ENCODE data around the gene RAB5B.

Gene RAB5B

DNA sequence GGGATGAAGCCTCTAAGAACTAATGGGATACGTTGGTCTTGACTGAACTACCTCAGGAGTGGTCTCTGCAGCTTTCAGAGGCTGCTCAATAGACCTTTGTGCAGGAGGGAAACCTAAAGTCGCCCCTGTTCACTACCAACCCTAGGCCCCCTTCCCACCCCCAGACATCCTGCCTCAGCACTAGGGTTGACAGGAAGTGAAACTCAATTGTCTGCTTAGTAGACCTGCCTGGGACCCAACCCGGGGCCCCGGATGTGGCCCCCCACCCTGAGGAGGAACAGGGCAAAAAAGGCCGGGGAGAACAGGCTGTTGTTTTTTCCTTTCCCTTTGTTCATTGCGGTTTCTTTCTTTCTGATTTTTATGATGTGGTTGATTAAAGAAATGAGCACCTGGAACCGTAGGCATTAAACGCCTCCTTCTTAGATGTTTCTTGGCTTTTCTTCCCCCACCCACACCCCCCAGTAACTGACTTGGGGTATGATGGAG is 44.5 kb upstream of the RAB5B start:
- Histone ChIP-seq H3K27me3 (no peaks in the 10 kb centered on the region; the same call in 1 of the 2 replicates), H3K36me3 (no peaks in the 10 kb centered on the region; the same call in 1 of the 2 replicates), H3K4me3 (ENCODE audit: low read depth, low read length) (no peak overlapping the region), H3K4me1 (peaks cover 7% of the 10 kb centered on the region), H3K9me3 (no peaks in the 10 kb centered on the region)
- TF ChIP-seq, protein P1, sequence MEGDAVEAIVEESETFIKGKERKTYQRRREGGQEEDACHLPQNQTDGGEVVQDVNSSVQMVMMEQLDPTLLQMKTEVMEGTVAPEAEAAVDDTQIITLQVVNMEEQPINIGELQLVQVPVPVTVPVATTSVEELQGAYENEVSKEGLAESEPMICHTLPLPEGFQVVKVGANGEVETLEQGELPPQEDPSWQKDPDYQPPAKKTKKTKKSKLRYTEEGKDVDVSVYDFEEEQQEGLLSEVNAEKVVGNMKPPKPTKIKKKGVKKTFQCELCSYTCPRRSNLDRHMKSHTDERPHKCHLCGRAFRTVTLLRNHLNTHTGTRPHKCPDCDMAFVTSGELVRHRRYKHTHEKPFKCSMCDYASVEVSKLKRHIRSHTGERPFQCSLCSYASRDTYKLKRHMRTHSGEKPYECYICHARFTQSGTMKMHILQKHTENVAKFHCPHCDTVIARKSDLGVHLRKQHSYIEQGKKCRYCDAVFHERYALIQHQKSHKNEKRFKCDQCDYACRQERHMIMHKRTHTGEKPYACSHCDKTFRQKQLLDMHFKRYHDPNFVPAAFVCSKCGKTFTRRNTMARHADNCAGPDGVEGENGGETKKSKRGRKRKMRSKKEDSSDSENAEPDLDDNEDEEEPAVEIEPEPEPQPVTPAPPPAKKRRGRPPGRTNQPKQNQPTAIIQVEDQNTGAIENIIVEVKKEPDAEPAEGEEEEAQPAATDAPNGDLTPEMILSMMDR (IDR thresholded peaks at IDR 0.05; ENCODE audit: low read depth, low read length): no peak
- DNase-seq: no peak

DNA sequence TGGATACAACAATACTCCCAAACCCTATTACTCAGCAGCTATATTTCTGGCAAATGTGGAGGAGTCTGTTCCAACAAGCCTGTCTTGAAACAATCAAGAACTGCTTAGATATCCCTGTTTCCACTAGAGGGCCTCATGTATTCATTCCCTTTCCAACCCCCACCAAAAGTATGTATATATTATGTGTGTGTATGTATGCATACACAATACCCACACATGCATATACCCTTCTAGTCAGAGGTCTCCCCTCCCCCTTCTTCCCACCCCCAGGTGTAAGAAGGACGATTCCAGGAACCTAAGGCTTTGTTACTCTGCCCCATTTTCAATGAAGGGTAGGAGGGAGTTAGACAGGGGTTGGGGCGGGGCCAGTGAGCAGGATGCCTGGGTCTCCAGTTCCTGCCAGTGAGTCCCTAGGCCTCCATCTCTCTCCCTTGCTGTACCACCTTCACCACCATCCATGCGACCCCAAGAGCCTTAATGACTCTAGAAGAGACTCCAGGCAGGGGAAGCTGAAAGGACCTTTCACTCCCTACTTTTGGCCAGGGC is 43.0 kb upstream of the RAB5B start, which contains the start of gene DGKA:
Gene DGKA (plus strand): TSS at position 392 of the 546 bp plus-strand sequence. CDS start 5,342 bp downstream, outside the sequence.
- peaks cover 7% of the 10 kb centered on the region for H3K4me1 ChIP-seq
- DNase-seq: no peak
- peak within 1 kb of the TSS; percentile 68 for H3K4me3 ChIP-seq (ENCODE audit: low read depth, low read length)
- no peaks in the 10 kb centered on the region for H3K36me3 ChIP-seq
- TF ChIP-seq, protein P1 (IDR thresholded peaks at IDR 0.05; ENCODE audit: low read depth, low read length): peak; percentile 76
- no peaks in the 10 kb centered on the region; the same call in 1 of the 2 replicates for H3K27me3 ChIP-seq
- no peaks in the 10 kb centered on the region for H3K9me3 ChIP-seq

DNA sequence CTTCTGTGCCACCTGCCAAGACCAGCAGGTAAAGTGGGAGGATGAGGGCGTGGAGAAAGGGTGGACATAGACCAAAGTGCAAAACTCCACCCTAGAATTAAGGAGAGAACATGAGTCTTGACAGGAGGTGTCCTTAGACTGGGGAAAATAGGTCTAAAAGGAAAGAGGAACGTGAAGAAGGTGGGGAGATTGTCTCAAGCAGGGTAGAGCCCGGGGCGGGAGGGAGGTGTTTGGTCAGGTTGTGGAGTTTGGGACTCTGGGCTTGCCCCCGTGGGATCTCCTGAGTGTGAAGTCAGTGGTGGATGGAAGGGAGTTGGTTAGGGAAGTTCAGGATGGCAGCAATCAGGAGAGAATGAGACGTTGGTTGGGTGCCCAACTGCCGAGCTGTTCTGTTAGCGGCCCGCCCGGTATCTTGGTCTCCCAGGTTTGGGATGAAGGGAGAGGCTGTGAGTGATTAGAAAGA is 42.5 kb upstream of the RAB5B start:
- no peak for DNase-seq
- Histone ChIP-seq H3K36me3 (no peaks in the 10 kb centered on the region), H3K4me3 (ENCODE audit: low read depth, low read length) (peak overlapping the region; percentile 68), H3K27me3 (no peaks in the 10 kb centered on the region; the same call in 1 of the 2 replicates), H3K4me1 (peaks cover 7% of the 10 kb centered on the region), H3K9me3 (no peaks in the 10 kb centered on the region)
- TF ChIP-seq, protein P1 (IDR thresholded peaks at IDR 0.05; ENCODE audit: low read depth, low read length): no peak

DNA sequence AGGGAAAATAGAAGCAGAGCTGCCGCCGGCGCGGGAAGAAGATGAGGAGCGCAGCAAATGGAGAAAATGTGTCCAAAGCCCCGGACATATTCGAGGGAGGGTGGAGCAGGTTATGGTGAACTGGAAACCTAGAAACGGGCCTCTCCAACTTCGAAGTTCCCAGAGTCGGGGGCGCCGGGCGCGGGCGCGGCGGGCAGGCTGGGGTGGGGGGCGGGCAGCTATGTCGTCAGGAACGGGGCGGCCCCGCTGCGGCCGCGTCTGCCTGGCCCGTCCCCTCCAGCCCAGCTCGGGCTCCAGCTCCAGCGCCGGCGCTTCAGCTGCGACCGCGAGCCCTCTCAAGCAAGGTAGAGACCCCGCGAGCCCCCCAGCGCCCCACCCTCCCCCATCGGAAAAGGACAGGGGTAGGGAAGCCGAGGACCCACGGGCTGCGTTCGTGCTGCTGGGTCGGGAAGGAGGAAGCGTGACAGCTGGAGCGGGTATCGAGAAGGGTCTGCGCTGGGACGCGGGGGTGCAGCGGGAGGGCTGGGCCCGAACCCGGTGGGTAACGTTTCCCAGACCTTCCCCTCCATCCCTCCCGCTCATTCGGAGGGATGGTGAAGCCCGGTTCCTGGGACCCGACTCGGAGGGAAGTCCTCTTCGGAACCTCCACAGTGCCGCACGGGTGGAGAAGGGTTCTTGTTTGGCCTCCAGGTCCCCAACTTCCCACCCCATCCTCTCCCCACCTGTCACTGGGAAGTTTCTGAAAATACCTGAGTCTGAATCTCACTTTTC is 41.9 kb upstream of the RAB5B start:
- Histone ChIP-seq H3K36me3 (no peaks in the 10 kb centered on the region), H3K4me3 (ENCODE audit: low read depth, low read length) (peak overlapping the region; percentile 68), H3K27me3 (no peaks in the 10 kb centered on the region; the same call in 1 of the 2 replicates), H3K4me1 (peaks cover 7% of the 10 kb centered on the region), H3K9me3 (no peaks in the 10 kb centered on the region)
- TF ChIP-seq, protein P1 (IDR thresholded peaks at IDR 0.05; ENCODE audit: low read depth, low read length): no peak
- peak; percentile 61 for DNase-seq

DNA sequence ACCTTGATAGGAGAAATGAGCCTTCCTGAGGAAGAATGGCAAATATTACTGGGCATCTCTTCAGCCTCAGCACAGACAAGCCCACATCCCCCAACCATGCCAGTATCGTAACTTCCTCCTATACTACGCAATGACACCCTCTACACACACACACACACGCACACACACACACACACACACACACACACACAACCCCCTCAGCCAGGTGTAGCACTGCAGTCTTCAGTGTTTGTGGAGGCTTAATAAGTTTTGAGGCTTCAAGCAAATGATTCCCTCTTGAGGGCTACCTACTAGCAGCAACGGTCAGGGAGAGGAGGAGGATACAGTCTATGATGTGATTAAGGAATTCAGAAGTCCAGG is 41.3 kb upstream of the RAB5B start:
- DNase-seq: no peak
- peak overlapping the region; percentile 68 for H3K4me3 ChIP-seq (ENCODE audit: low read depth, low read length)
- TF ChIP-seq, protein P1 (IDR thresholded peaks at IDR 0.05; ENCODE audit: low read depth, low read length): no peak
- no peaks in the 10 kb centered on the region for H3K9me3 ChIP-seq
- no peaks in the 10 kb centered on the region for H3K36me3 ChIP-seq
- H3K4me1 ChIP-seq: peaks cover 7% of the 10 kb centered on the region
- H3K27me3 ChIP-seq: no peaks in the 10 kb centered on the region; the same call in 1 of the 2 replicates
